T1000 (cell line): Measurements from ENCODE around the gene CCDC192.

ENCODE experiments used
- DNase-seq: peaks from one replicate; lab custom pipeline; 2025; ENCODE audit warnings: mixed read lengths; lab: John Stamatoyannopoulos, UW

Gene CCDC192

GRCh38 chr5:127985811-127986325 is 282.7 kb downstream of the CCDC192 start:
- DNase-seq = no peak

GRCh38 chr5:127987354-127988145 is 284.4 kb downstream of the CCDC192 start:
- DNase-seq = no peak

- DNase-seq = peak; percentile 24
These were observed 285.1 kb downstream of the CCDC192 start for GRCh38 chr5:127988146-127988760.
